HG03457 (cell line): ENCODE measurements around the gene DPH7.
"Not testable (repeated sequence)": the region's sequence is repeated elsewhere in the genome, so short reads cannot be mapped to it uniquely, and the experiment has no call there.

ENCODE experiments used
- ATAC-seq: cut with Tn5 transposase; IDR thresholded peaks from one replicate; pipeline ENCODE4 v1.9.1; 2021; ENCODE audit warnings: moderate number of reproducible peaks; ENCODE audit not compliant: unreplicated experiment

Gene DPH7

GRCh38 chr9:137578518-137579258 is at the start of gene DPH7:
Gene DPH7, minus strand, starts transcription at chr9:137578925. Its CDS starts 148 bp downstream, at chr9:137578777.
- ATAC-seq, result peak; percentile 62

GRCh38 chr9:137627406-137627805 is 48.7 kb upstream of the DPH7 start:
- ATAC-seq, result not testable (repeated sequence)

- ATAC-seq, result no peak
These were observed 47.7 kb upstream of the DPH7 start for GRCh38 chr9:137626464-137626863.

- not testable (repeated sequence) for ATAC-seq
These were observed 43.5 kb upstream of the DPH7 start for GRCh38 chr9:137622211-137622610.

GRCh38 chr9:137621131-137621757 is 42.5 kb upstream of the DPH7 start:
- no peak for ATAC-seq

GRCh38 chr9:137620581-137620980 is 41.9 kb upstream of the DPH7 start:
- no peak for ATAC-seq

GRCh38 chr9:137620048-137620405 is 41.3 kb upstream of the DPH7 start:
- no peak for ATAC-seq

- ATAC-seq, result peak; percentile 9
These were observed 40.7 kb upstream of the DPH7 start for GRCh38 chr9:137619240-137620047.

GRCh38 chr9:137618105-137619067 is 39.7 kb upstream of the DPH7 start, which contains the start of gene EHMT1:
Gene EHMT1, plus strand, starts transcription at chr9:137619005. Its CDS starts 24 bp downstream, at chr9:137619029.
- peak; percentile 42 for ATAC-seq

- ATAC-seq, result no peak
These were observed 36.7 kb upstream of the DPH7 start for GRCh38 chr9:137615387-137615871.

- ATAC-seq, result no peak
These were observed 36.1 kb upstream of the DPH7 start for GRCh38 chr9:137614631-137615386.

- no peak for ATAC-seq
These were observed 35.2 kb upstream of the DPH7 start for GRCh38 chr9:137613738-137614523.

- no peak for ATAC-seq
These were observed 34.5 kb upstream of the DPH7 start for GRCh38 chr9:137613259-137613658.

- no peak for ATAC-seq
These were observed 34.0 kb upstream of the DPH7 start for GRCh38 chr9:137612741-137613142.

GRCh38 chr9:137611623-137612609 is 33.2 kb upstream of the DPH7 start:
- ATAC-seq, result no peak

- no peak for ATAC-seq
These were observed 32.2 kb upstream of the DPH7 start for GRCh38 chr9:137610944-137611343.

- ATAC-seq, result no peak
These were observed 28.6 kb upstream of the DPH7 start for GRCh38 chr9:137607141-137607857.
